A673 (cell line): Measurements from ENCODE around the gene ACTR10. TPM values are rescaled to one million over a fixed set of nuclear protein-coding genes. Genes with fewer than 3 reads are reported as not detected.
A peak's percentile ranks its signal among the peaks of the same experiment; 100 is the strongest.

Experiments used
- BruUV-seq: library from RNA; stranded (reverse); fragments of 400-500 nt; replicated peaks from 2 replicates; lab custom pipeline; 2021; lab: Mats Ljungman, UMichigan
- CTCF ChIA-PET: fragments of 300-600 bp; sonication (Branson Sonifier 250); formaldehyde crosslinking; loops from one replicate; lab custom pipeline; 2022; ENCODE audit warnings: antibody characterized with exemption; lab: Charles Lee
- POLR2A ChIA-PET: fragments of 300-600 bp; sonication (Branson Sonifier 250); formaldehyde crosslinking; loops from one replicate; lab custom pipeline; 2022; ENCODE audit warnings: antibody characterized with exemption; ENCODE audit not compliant: low non-redundant PET; lab: Charles Lee
- DNase-seq: peaks from one replicate; pipeline ENCODE4 v3.0.0-alpha.2; 2015; ENCODE audit warnings: low spot score
- H3K27ac ChIP-seq: fragments of 200-600 bp; sonication (generic); 2 replicates; pipeline ENCODE4 v1.5.1; 2016; ENCODE audit warnings: mixed run types, low read depth, mild to moderate bottlenecking, mixed read lengths, antibody characterized with exemption, low read length; ENCODE audit not compliant: poor library complexity, severe bottlenecking
- H3K27me3 ChIP-seq: fragments of 200-600 bp; sonication (generic); replicated peaks from 2 replicates; pipeline ENCODE4 v1.6.1; 2017; ENCODE audit warnings: mixed run types, low read depth, mild to moderate bottlenecking, mixed read lengths, antibody characterized with exemption, low read length; ENCODE audit not compliant: insufficient read depth, poor library complexity
- H3K36me3 ChIP-seq: fragments of 200-600 bp; sonication (generic); 2 replicates; pipeline ENCODE4 v1.6.1; 2016; ENCODE audit warnings: mixed run types, mild to moderate bottlenecking, mixed read lengths, antibody characterized with exemption, low read length; ENCODE audit not compliant: insufficient read depth, poor library complexity, severe bottlenecking
- H3K4me1 ChIP-seq: fragments of 200-600 bp; sonication (generic); 2 replicates; pipeline ENCODE4 v1.6.1; 2017; ENCODE audit warnings: mixed run types, mild to moderate bottlenecking, mixed read lengths, antibody characterized with exemption, low read length; ENCODE audit not compliant: insufficient read depth, poor library complexity, severe bottlenecking
- H3K4me3 ChIP-seq: fragments of 200-600 bp; sonication (generic); 2 replicates; pipeline ENCODE4 v1.5.1; 2016; ENCODE audit warnings: low read depth, mixed run types, mild to moderate bottlenecking, mixed read lengths, low read length; ENCODE audit not compliant: poor library complexity, severe bottlenecking
- H3K9me3 ChIP-seq: fragments of 200-600 bp; sonication (generic); 2 replicates; pipeline ENCODE4 v1.6.1; 2016; ENCODE audit warnings: mixed run types, low read depth, mild to moderate bottlenecking, mixed read lengths, antibody characterized with exemption, low read length; ENCODE audit not compliant: poor library complexity, severe bottlenecking
- CTCF ChIP-seq: fragments of 300-800, 200-600 bp; sonication (generic); conservative IDR thresholded peaks from 2 replicates; pipeline ENCODE4 v1.5.1; 2017; ENCODE audit warnings: low read depth, mild to moderate bottlenecking, antibody characterized with exemption, low read length, moderate library complexity, mixed read lengths
- EZH2 ChIP-seq: fragments of 200-600 bp; sonication (generic); IDR thresholded peaks from 2 replicates; pipeline ENCODE4 v1.6.1; 2017; ENCODE audit warnings: borderline replicate concordance, low read depth, mild to moderate bottlenecking, mixed read lengths, antibody characterized with exemption, low read length; ENCODE audit not compliant: poor library complexity, severe bottlenecking
- intact Hi-C: fragments of 100-400 bp; cut with micrococcal nuclease; formaldehyde crosslinking; loops from one replicate; pipeline ENCODE4 v1.10.0; 2022; ENCODE audit not compliant: unreplicated experiment
- total RNA-seq: library from RNA; stranded (reverse); gene quantifications from 2 replicates; pipeline ENCODE4 v1.2.3, GENCODE V29; 2021

Gene ACTR10
- total RNA-seq, 1 experiment from 2014 or later, result 54.7 TPM

- TF ChIP-seq CTCF, result no peak
- no peak for TF ChIP-seq EZH2
- H3K27ac ChIP-seq, result peak overlapping the region; percentile 78
- H3K36me3 ChIP-seq, result peaks cover 53% of the 10 kb centered on the region
- no peaks in the 10 kb centered on the region for H3K9me3 ChIP-seq
- H3K4me1 ChIP-seq, result peaks cover 21% of the 10 kb centered on the region
- DNase-seq, result peak; percentile 89
- intact Hi-C loops, result no loop called here
- ChIA-PET POLR2A (no interaction called here), CTCF (no interaction called here)
- no TSS peak for BruUV-seq
- H3K27me3 ChIP-seq, result no peaks in the 10 kb centered on the region
- no peak overlapping the region for H3K4me3 ChIP-seq
These were observed 81.2 kb downstream of the ACTR10 start for GRCh38 chr14:58280954-58281787.

DNA sequence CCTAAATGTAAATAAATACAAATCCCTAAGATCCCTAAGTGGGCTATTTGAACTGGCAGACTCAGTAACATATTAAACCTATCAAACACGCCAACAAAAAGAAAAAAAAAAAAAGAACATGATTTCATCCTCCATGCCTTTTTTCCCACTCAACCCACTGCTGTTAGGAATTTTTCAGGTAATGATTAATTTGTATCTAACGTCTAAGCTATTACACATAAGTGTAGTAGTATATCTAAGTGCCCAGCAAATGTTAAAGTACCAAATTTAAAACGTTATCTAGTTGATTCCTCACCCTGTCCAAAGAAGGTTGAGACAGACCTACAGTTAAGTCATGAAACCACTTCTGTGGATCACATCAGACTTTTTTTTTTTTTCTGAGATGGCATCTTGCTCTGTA is 82.0 kb downstream of the ACTR10 start:
- no peak overlapping the region for H3K4me3 ChIP-seq
- intact Hi-C loops, result no loop called here
- no peaks in the 10 kb centered on the region for H3K9me3 ChIP-seq
- ChIA-PET CTCF (no interaction called here), POLR2A (no interaction called here)
- peak overlapping the region; percentile 78 for H3K27ac ChIP-seq
- DNase-seq, result no peak
- peaks cover 19% of the 10 kb centered on the region for H3K4me1 ChIP-seq
- TF ChIP-seq EZH2 (no peak), CTCF (no peak)
- BruUV-seq, result no TSS peak
- H3K27me3 ChIP-seq, result no peaks in the 10 kb centered on the region
- H3K36me3 ChIP-seq, result peaks cover 60% of the 10 kb centered on the region

GRCh38 chr14:58282925-58283593 is 83.1 kb downstream of the ACTR10 start:
- H3K4me1 ChIP-seq, result peaks cover 19% of the 10 kb centered on the region
- intact Hi-C loops, result no loop called here
- TF ChIP-seq CTCF (no peak), EZH2 (no peak)
- BruUV-seq, result no TSS peak
- H3K27ac ChIP-seq, result no peak overlapping the region
- H3K9me3 ChIP-seq, result no peaks in the 10 kb centered on the region
- no peaks in the 10 kb centered on the region for H3K27me3 ChIP-seq
- peaks cover 65% of the 10 kb centered on the region for H3K36me3 ChIP-seq
- H3K4me3 ChIP-seq, result no peak overlapping the region
- ChIA-PET POLR2A (no interaction called here), CTCF (no interaction called here)
- no peak for DNase-seq
